Testis (tissue), 2 donors: ENCODE data around the gene FOCAD.

ENCODE experiments used
- POLR2A ChIP-seq: fragments of 450-650 bp; IDR thresholded peaks from one replicate; pipeline ENCODE4 v1.6.1; 2017; ENCODE audit warnings: antibody characterized with exemption, mild to moderate bottlenecking, moderate library complexity
- TF ChIP-seq, protein P1 (sequence below), 3 experiments: fragments of 450-650 bp in 2 of 3; fragments of 200-600 bp in 1 of 3; sonication (generic) in 1 of 3; IDR thresholded peaks; one replicate each; pipeline ENCODE4 v1.5.1; 2016 to 2019; ENCODE audit warnings: antibody characterized with exemption in 3 of 3, mild to moderate bottlenecking in 2 of 3, moderate library complexity in 1 of 3

DNA sequence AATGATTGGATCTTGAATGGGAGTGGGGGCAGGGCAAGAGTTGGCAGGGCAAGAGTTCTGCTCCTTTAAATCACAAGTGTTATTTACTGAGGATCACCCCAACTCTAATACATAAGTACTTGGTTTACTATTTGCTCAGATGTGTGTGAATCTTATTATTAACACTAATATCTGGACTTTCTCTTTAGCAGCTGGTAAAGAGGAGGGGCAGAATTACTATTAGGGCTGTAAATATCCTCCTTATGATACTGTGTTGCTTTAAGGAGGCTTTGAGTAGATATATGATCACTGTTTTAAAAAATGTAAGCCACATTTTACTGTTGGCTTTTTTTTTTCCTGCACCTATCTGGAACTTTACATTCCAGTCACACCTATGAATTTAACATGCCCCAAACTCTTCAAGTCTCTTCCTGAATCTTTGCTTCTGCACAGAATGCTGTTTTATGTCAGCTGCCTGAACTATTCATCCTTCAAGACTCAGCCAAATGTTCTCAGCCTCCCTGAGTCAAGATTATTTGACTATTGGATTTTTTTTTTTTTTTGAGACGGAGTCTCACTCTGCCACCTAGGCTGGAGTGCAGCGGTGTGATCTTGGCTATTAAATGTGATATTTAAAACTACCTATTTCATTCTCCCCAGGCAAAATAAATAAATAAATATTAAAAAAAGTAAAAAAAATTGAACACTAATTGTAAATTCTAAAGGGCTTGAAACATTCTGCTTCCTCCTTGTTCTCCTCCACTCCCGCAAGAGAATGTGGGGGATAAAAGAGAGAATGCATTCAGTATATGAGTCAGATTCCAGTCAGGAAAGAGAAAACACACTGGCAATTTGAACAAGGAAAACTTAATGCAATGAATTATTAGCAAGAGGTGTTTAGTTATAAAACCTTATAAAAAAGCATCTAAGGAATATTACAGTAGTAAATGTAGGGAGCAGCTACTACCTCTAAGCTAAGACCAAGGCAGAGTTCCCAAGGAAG is 99.3 kb downstream of the FOCAD start:
- TF ChIP-seq, protein P1, sequence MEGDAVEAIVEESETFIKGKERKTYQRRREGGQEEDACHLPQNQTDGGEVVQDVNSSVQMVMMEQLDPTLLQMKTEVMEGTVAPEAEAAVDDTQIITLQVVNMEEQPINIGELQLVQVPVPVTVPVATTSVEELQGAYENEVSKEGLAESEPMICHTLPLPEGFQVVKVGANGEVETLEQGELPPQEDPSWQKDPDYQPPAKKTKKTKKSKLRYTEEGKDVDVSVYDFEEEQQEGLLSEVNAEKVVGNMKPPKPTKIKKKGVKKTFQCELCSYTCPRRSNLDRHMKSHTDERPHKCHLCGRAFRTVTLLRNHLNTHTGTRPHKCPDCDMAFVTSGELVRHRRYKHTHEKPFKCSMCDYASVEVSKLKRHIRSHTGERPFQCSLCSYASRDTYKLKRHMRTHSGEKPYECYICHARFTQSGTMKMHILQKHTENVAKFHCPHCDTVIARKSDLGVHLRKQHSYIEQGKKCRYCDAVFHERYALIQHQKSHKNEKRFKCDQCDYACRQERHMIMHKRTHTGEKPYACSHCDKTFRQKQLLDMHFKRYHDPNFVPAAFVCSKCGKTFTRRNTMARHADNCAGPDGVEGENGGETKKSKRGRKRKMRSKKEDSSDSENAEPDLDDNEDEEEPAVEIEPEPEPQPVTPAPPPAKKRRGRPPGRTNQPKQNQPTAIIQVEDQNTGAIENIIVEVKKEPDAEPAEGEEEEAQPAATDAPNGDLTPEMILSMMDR (IDR thresholded peaks at IDR 0.05): no peak
- no peak for TF ChIP-seq POLR2A
